ENCODE data around the gene GLIPR1L1. TPM values are rescaled to one million over a fixed set of nuclear protein-coding genes. Genes with fewer than 3 reads are reported as not detected.
A peak's percentile ranks its signal among the peaks of the same experiment; 100 is the strongest.
"Not testable (repeated sequence)": the region's sequence is repeated elsewhere in the genome, so short reads cannot be mapped to it uniquely, and the experiment has no call there.

Gene GLIPR1L1, protein sequence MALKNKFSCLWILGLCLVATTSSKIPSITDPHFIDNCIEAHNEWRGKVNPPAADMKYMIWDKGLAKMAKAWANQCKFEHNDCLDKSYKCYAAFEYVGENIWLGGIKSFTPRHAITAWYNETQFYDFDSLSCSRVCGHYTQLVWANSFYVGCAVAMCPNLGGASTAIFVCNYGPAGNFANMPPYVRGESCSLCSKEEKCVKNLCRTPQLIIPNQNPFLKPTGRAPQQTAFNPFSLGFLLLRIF
- 0.20 TPM for polyA plus RNA-seq (ENCODE audit: insufficient read length)

DNA sequence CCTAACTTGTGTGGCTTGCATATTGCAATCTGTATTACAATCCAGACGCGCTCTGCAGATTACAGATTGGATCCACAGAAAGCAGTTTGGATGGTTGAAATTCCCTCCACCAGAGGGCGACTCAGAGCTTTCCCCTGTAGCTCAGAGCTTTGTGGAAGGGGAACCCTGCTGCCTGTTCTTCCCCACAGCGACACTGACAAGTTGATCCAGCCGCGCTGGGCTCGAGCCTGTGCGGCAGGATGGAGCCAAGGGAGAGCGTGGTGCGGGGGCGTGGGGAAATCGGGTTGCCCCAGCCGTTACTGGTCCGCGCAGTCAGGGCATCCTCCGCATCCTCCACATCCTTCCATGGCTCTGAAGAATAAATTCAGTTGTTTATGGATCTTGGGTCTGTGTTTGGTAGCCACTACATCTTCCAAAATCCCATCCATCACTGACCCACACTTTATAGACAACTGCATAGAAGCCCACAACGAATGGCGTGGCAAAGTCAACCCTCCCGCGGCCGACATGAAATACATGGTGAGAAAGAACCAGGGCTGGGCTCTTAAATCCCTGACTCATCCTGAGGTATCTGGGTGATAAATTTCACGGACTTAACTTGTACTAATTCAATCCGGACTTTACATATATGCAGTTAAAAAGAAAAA, at the start of gene GLIPR1L1:
TSS of gene GLIPR1L1 (plus strand) at position 287 of the 647 bp plus-strand sequence. CDS start at position 346, 59 bp downstream.
- DNase-seq (ENCODE audit: low read depth) = peak; percentile 70

DNA sequence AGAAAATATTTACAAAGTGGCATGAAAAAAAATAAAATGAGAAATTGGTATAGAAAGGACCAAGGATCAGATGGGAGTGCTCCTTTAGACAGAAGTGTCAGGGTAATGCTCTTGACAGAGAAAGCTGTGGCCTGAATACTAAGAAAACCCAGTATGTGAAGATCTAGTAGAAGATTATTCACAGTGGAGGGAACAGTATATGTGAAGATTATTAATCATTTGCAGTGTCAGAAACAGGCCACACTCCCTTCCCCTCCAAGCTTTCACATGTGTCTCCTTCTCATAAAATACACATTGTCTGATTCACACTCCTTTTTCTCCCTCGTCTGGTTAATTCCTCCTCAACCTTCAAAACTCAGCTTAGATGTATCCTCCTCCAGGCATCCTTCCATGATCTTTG, 45.6 kb upstream of the GLIPR1L1 start:
- no peak for DNase-seq (ENCODE audit: low read depth)

DNA sequence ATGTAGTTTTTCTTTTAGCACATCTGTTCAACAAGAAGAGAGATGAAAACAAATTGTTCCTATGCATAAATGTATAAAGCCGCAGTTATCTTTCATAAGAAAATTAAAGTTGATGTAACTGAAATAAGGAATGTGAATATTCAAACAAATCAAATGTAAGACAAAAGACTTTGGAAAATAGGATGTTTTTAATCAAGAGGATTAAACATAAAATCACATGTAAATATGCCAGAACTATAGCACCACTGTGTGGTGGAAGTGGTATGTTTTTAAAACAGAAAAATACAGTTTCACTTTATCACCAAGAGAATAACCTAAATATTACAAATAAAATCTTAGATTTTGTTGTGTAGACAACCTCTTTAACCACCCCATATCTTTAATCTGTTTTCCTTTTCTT, 44.7 kb upstream of the GLIPR1L1 start:
- DNase-seq (ENCODE audit: low read depth) = no peak

DNA sequence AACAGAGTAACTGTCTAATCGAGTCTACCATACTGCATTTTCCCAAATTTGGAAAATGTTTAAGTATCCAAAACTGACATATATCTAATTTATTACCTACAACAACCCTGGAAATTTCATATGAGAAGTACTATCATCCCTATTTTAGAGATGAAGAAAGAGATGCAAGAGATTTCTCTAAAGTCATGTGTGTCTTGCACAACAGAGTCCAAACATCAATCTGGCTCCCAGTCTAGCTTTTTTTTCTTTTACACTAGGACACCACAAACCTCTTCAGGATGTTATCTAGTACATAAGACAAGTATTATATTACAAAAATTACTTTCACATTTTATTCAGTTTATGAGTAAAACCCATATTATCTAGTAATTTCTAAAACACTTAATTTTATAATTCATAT, 43.5 kb upstream of the GLIPR1L1 start:
- no peak for DNase-seq (ENCODE audit: low read depth)

DNA sequence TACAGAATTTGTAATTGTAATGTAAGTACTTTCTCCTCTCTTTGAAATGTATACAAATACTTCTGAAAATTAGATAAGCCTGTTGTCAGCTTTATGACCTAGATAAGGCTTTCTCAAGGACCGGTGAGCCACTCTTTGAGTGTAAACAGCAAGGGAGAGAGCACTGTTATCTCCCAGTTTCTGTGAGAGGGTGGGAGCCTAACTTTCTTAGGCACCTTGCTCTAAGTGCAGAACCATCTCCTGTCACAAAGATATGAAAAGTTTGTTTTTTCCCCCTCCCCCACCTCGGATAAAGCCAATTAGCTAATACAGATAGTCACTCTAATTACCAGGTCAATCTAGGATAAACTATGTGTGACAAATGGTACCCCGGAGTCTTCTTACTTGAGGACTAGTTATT, 40.1 kb upstream of the GLIPR1L1 start:
- DNase-seq (ENCODE audit: low read depth) = no peak

DNA sequence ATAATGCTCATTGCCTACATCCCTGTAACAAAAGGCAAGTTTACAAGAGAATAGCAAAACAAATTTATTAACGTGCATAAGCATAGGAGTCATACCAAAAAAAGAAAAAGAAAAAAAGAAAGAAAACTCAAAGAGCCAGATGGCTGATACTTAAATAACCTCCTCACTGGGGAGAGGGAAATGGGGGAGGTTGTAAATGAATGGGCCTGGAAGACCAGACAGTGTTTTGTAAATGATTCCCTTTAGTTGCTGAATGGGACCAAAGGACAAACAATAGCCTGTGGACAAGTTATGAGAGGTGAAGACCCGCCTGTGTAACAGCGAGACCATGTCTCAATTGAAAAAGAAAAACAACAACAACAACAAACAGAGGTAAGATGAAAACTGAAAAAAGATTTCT, 39.7 kb upstream of the GLIPR1L1 start:
- DNase-seq (ENCODE audit: low read depth) = no peak

DNA sequence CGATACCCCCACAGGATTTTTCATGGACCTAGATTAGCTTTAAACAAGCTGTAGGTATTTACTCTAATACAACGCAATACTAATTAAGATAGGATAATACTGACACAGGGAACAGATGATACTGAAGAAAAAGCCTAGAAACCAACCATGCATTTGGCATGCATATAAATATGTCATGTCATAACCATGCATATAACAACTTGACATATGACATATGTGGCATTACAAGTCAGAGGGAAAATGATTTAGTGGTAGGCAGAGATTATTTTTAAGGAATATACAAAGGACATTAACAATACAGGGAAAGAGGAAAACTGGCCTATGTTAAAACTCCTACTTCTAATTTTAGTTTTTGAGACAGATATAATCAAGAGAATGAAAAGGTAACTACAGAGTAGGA, 32.2 kb upstream of the GLIPR1L1 start:
- DNase-seq (ENCODE audit: low read depth) = no peak

DNA sequence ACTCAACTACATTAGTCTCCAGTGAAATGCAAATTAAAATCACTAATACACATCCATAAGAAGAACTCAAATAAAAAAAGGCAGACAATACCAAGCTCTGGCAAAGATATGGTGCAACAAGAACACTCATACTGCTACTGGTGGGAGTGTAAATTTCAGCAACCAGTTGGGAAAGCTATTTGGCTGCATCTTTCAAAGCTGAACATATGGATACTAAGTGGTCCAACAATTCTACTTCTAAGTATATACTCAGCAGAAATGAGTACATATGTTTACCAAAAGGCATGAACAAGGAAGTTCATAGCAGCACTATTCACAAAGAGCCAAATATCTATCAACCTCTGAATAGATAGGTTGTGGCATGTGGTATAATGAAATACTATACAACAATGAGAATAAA, 31.7 kb upstream of the GLIPR1L1 start:
- no peak for DNase-seq (ENCODE audit: low read depth)

DNA sequence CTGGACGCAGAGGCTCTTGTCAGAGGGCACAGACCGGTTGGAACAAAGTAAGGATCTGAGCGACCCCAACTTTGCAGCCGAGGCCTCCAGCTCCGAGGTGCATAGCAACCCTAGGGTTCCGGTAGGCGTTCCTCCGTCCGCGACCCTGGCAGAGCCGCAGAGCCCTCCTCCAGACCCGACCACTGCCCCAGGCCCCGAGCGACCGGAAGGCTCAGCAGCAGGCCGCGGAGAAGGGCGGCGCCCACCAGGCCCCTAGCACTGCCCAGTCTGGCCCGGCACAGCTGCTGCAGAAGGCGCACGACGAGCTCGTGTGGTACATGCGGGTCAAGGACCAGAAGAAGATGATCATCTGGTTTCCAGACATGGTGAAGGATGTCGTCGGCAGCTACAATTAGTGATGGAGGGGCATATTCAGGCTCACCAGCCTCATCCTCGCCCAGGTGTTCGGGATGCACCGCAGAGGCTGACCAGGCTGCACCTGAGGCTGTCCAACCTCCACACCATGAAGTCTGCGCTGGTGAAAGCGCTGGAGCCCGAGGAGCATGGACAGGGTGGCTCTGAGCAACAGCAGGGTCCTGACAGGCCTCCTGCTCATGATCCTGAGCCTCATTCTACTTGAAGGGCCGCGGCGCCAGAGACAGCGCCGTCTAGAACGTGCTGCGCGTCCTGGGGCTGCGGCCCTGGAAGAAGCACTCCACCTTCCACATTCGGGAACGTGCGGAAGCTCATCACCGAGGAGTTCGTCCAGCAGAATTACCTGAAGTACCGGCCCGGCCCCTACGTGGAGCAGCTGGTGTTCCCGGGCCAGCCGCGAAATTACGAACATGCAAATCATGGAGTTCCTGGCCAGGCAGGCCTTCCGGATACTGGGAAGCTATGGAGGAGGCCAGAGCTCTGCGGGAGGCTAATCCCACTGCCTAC, 28.8 kb upstream of the GLIPR1L1 start:
- DNase-seq (ENCODE audit: low read depth) = no peak

DNA sequence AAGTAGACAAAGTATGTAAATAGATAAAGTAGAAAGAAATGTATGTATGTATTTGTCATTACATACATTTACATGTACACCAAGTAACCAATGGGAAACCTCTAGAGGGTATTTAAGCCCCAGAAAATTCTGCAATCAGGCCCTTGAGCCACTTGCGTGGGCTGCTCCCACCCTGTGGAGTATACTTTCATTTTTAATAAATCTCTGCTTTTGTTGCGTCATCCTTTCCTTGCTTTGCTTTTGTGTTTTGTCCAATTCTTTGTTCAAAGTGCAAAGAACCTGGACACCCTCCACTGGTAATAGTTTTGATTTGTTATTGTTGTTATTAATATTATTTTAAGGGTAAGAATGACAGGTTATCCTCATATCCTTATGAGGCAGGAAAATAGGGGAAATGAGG, 26.2 kb upstream of the GLIPR1L1 start:
- DNase-seq (ENCODE audit: low read depth) = no peak

DNA sequence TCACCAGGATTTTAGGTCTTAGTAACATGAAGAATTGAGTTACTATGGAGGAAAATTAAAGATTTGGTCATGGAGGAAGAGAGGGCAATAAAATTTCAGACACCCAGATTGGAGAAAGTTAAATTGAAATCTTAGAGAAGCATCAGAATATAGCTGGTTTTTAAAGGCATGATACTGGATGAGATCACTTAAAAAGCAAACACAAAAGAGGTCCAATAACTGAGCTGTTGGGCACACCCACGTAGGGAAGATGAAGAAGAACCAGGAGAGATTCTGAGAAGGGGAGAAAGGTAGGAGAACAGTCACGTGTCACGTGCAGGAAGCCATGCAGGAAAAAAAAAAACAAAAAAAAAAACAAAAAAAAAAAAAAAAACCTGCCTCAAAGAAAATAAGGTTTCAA, 23.1 kb upstream of the GLIPR1L1 start:
- no peak for DNase-seq (ENCODE audit: low read depth)

DNA sequence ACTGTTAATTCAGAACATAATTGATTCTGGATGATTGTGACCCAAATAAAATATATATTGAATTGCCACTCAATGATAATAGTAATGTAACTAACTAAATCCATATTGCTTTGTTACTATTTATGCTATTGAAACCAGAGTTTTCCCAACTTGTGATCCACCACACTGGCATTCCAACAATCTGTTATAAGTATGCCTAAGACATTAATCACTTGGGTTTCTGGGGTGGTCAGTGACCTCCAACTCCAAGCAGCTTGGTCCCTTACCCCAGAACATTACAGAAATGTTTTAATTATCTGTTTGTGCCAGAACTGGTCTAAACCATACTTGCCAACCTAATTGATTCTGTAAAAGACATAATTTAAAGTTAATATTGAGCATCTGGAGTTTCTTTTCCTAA, 19.0 kb upstream of the GLIPR1L1 start:
- no peak for DNase-seq (ENCODE audit: low read depth)

DNA sequence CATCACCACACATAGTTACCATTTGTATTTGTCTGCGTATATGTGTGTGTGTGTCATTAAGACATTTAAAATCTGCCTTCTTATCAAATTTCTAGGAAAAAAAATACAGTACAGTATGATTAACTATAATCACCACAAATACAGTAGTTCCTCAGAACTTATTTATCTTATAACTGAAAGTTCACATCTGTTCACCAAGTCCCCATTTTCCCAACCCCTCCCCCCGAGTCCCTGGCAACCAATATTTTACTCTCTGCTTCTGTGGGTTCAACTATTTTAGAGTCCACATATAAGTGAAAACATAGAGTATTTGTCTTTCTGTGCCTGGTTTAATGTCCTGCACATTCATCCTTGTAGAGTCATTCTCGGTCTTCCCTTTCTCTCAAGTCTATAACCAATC, 16.7 kb upstream of the GLIPR1L1 start:
- DNase-seq (ENCODE audit: low read depth) = no peak

DNA sequence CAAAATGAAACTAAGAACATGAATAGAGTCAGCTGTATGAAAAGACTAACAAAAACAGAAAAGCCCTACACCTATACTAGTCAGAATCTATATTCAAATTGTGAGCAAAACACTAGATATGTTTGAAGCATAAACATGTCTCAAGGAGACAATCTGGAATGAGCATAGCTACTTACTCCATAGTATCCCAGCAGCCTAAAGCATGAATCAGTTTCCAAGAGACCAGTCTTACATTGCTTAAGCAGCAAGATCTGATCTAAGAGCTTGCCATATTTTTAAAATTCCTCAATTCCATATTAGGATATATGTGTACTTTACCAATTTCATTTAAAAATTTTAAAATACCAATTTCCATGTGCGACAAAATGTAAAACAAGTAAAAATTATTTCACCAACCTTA, 12.0 kb upstream of the GLIPR1L1 start:
- no peak for DNase-seq (ENCODE audit: low read depth)

DNA sequence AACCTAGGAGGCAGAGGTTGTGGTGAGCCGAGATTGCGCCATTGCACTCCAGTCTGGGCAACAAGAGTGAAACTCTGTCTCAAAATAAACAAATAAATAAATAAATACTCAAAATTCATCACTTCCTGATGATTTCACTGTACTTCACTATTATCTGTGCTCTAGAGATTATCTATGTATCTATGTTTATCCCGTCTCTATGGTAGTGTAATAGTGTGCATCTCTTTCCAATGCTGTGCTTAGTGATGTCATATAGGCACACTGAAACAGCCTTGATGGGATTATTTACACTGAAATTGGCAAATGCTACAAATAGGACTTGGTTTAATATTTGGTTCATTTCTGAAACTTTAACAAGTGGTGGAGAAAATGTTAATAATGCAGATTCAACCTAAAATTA, 10.8 kb upstream of the GLIPR1L1 start:
- no peak for DNase-seq (ENCODE audit: low read depth)

DNA sequence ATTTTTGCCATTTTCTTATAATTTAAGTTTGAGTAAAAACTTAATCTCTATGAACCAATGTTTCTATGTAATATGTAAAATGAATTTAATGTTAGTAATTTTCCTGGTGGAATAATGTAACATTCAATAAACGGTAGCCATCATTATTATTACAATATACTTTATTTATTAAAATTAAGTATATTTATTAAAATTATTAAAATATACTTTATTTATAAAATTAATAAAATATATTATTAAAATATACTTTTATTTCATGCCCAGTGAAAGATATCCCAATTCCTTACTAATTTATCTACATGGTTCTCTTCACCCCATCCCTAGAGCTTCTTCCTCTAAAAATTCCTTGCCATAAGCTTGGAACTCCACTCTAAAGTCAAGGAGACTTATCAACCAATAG, 6.8 kb upstream of the GLIPR1L1 start:
- DNase-seq (ENCODE audit: low read depth) = no peak

DNA sequence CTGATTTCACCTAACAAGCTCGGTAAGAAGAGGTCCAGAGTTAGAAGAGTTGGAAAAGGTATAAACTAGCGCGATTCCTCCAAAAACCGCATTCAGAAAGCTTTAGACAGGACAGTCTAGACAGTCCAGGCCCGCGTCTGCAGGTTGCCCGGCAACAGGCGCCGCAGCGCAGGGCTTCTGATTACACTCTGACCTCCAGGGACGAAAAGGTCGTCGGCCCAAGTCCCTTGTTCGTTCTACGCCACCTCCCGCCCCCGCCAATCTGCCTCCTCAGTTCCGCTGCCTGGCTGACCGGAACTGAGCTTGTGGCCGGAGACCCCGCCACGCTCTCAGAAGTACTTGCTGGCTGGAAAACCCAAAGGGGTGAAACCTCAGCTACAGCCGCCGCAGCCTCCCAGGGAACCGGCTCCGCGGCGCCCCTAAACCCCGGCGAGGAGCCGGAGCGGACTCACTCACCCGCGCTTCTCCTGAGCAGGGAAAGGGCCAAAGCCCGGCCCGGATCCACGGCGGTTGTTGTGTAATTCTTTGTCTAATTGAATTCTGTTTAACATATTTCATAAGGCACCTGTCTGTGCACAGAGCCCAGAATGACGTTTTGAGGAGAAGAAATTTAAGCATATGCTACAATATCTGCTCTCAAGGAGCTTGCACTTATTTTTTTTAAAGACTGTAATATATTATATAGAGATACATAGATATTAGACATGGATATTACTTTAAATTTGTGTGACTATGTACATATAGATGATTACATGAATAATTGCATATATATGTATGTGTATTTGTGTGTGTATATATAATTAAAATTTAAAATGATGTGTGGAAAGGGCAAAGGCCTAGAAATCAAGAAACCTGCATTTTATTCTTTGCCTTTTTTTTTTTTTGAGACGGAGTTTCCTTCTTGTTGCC, 4.3 kb upstream of the GLIPR1L1 start, which contains the start of gene CAPS2:
TSS of gene CAPS2 (minus strand) at position 407 of the 909 bp plus-strand sequence. CDS start 3,826 bp downstream, outside the sequence.
- DNase-seq (ENCODE audit: low read depth) = peak; percentile 38

DNA sequence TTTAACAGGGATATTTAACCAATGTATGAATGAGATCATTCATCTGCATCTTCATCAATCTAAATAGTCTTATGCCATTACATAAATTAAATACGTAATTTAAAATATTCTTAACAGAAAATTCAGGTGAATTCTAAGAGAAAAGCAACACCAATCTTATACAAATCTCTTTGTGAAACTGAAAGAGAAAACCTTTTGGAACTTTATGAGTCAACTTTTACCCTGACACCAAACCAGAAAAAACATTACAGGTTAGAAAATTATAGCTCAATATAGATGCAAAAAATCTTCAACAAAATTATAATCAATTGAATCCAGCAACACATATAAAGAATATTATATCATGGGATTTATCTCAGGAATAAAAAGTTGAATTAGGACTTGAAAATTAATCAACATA, 3.4 kb downstream of the GLIPR1L1 start:
- no peak for DNase-seq (ENCODE audit: low read depth)

DNA sequence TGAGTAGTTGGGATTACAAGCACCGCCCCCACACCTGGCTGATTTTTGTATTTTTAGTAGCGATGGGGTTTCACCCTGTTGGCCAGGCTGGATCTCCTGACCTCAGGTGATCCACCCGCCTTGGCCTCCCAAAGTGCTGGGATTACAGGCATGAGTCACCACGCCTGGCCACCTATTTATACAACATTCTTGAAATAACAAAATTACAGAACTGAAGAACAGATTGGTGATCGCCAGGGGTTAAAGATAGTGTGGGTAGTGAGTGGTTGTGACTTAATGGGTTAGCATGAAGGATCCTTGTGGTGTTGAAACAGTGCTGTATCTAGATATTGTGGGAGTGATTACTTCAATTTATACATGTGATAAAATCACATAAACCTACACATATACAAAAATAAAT, 7.4 kb downstream of the GLIPR1L1 start:
- no peak for DNase-seq (ENCODE audit: low read depth)

DNA sequence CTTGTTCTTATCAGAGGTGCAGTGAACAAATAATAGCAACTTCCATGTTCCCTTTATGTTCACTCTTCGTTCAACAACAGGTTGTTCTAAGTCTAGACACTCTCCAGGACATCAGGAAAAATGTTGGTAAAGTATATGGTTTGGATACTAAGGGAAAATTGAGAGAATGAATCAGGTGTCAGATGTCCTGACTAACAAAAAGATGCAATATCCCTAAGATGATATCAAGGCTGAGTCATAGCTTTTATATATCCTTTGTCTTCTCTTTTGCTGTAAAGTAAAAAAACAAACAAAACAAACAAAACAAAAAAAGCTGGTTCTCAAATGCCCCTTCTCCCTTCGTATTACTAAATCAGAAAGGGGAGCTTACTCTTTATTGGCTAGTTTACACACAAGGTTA, 11.1 kb downstream of the GLIPR1L1 start:
- no peak for DNase-seq (ENCODE audit: low read depth)

DNA sequence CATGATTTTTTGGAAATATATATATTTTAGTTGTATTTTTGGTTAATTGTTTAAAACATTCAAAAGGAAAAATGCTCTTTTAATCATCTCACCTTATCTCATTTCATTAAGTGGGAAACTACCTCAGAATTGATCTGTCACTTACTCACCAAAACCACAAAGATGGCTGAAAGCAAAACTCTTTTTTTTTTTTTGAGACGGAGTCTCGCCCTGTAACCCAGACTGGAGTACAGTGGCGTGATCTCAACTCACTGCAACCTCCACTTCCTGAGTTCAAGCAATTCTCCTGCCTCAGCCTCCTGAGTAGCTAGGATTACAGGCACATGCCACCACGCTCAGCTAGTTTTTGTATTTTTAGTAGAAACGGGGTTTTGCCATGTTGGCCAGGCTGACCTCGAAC, 11.7 kb downstream of the GLIPR1L1 start:
- DNase-seq (ENCODE audit: low read depth) = not testable (repeated sequence)
